H1 (cell line): ENCODE results near the gene DGKZ. TPM values are rescaled to one million over a fixed set of nuclear protein-coding genes. Genes with fewer than 3 reads are reported as not detected.
A peak's percentile ranks its signal among the peaks of the same experiment; 100 is the strongest.

ENCODE experiments used
- CTCF ChIA-PET: fragments of 300-600 bp; sonication (Branson Sonifier 250); formaldehyde crosslinking; loops from one replicate; lab custom pipeline; 2021; ENCODE audit not compliant: partially characterized antibody; lab: Charles Lee
- POLR2A ChIA-PET: fragments of 300-600 bp; sonication (Branson Sonifier 250); formaldehyde crosslinking; loops from one replicate; lab custom pipeline; 2021; ENCODE audit warnings: inconsistent platforms; ENCODE audit not compliant: partially characterized antibody; lab: Charles Lee
- DNase-seq, 2 experiments: peaks; one replicate each; pipeline versions ENCODE4 v3.0.0 to v3.0.0-alpha.2; 2010 to 2022; ENCODE audit warnings: low spot score in 2 of 2, low read depth in 1 of 2, mixed read lengths in 1 of 2
- FAIRE-seq: peaks from 2 replicates; lab custom pipeline; 2011; peaks lifted over from hg19 to GRCh38; lab: Jason Lieb, UNC
- H2AFZ ChIP-seq: 2 replicates; pipeline ENCODE4 v1.8.1; 2012; ENCODE audit warnings: low read length, inconsistent platforms
- H2AK5ac ChIP-seq: 2 replicates; pipeline ENCODE4 v1.6.1; 2013; ENCODE audit warnings: low read depth, low read length
- H2BK120ac ChIP-seq: replicated peaks from 2 replicates; pipeline ENCODE3; 2013; ENCODE audit warnings: low read depth, low read length, inconsistent platforms
- H2BK12ac ChIP-seq: 2 replicates; pipeline ENCODE4 v1.6.1; 2013; ENCODE audit warnings: low read depth, low read length
- H2BK15ac ChIP-seq: 2 replicates; pipeline ENCODE4 v1.6.1; 2013; ENCODE audit warnings: low read length
- H2BK20ac ChIP-seq: 2 replicates; pipeline ENCODE4 v1.6.1; 2013; ENCODE audit warnings: low read length
- H2BK5ac ChIP-seq: 2 replicates; pipeline ENCODE4 v1.6.1; 2013; ENCODE audit warnings: low read depth, low read length
- H3K14ac ChIP-seq: 2 replicates; pipeline ENCODE4 v1.6.1; 2013; ENCODE audit warnings: inconsistent platforms; ENCODE audit not compliant: insufficient read length
- H3K18ac ChIP-seq: 2 replicates; pipeline ENCODE4 v1.6.1; 2013; ENCODE audit warnings: low read length; ENCODE audit errors: extremely low read depth
- H3K23ac ChIP-seq: 2 replicates; pipeline ENCODE4 v1.6.1; 2013; ENCODE audit warnings: inconsistent platforms; ENCODE audit not compliant: insufficient read length
- H3K23me2 ChIP-seq: 2 replicates; pipeline ENCODE4 v1.6.1; 2013; ENCODE audit warnings: low read depth, low read length
- H3K27ac ChIP-seq: 2 replicates; pipeline ENCODE4 v1.6.1; 2011; ENCODE audit warnings: low read depth, low read length, inconsistent platforms
- H3K27me3 ChIP-seq, 4 experiments: replicated peaks in 1 of 4; 1 replicate in 1 of 4; 2 replicates in 3 of 4; pipeline versions ENCODE4 v1.6.1 to v1.8.1; 2011 to 2013; ENCODE audit warnings: low read length in 3 of 4, mild to moderate bottlenecking in 3 of 4, inconsistent platforms in 2 of 4, mixed read lengths in 2 of 4, moderate library complexity in 1 of 4; ENCODE audit not compliant: control insufficient read depth in 3 of 4, insufficient read depth in 3 of 4; ENCODE audit errors: extremely low read depth in 1 of 4
- H3K36me3 ChIP-seq, 4 experiments: 2 replicates each; pipeline versions ENCODE4 v1.6.1 to v1.8.1; 2011 to 2013; ENCODE audit warnings: mild to moderate bottlenecking in 4 of 4, low read length in 3 of 4, moderate library complexity in 2 of 4, control low read depth in 1 of 4, inconsistent platforms in 1 of 4; ENCODE audit not compliant: insufficient read depth in 4 of 4, control insufficient read depth in 2 of 4
- H3K4ac ChIP-seq: replicated peaks from 2 replicates; pipeline ENCODE3; 2013; ENCODE audit warnings: low read length, low read depth, mixed read lengths, inconsistent platforms; ENCODE audit not compliant: insufficient read length
- H3K4me1 ChIP-seq, 4 experiments: replicated peaks in 1 of 4; 1 replicate in 1 of 4; 2 replicates in 3 of 4; pipeline versions ENCODE4 v1.6.1 to v1.8.1; 2011 to 2013; ENCODE audit warnings: low read length in 3 of 4, inconsistent platforms in 2 of 4, mixed read lengths in 1 of 4; ENCODE audit not compliant: insufficient read depth in 4 of 4, control insufficient read depth in 3 of 4
- H3K4me2 ChIP-seq, 2 experiments: 2 replicates each; pipeline versions ENCODE4 v1.6.1 to v1.8.1; 2011 to 2013; ENCODE audit warnings: low read depth in 2 of 2, low read length in 2 of 2, control low read depth in 1 of 2, inconsistent platforms in 1 of 2, mild to moderate bottlenecking in 1 of 2; ENCODE audit not compliant: insufficient read depth in 1 of 2
- H3K4me3 ChIP-seq, 4 experiments: fragments of 200-600, 300-600 bp in 1 of 4; sonication (generic), shearing (Covaris generic), sonication (Bioruptor Twin) in 1 of 4; 2 replicates each; pipeline versions ENCODE4 v1.5.1 to v1.8.1; 2011 to 2016; ENCODE audit warnings: low read length in 4 of 4, low read depth in 3 of 4, control low read depth in 2 of 4, inconsistent platforms in 2 of 4, mild to moderate bottlenecking in 2 of 4, mixed read lengths in 1 of 4, moderate library complexity in 1 of 4; ENCODE audit not compliant: insufficient read depth in 2 of 4; ENCODE audit errors: extremely low read depth in 1 of 4
- H3K56ac ChIP-seq: replicated peaks from 2 replicates; pipeline ENCODE3; 2013; ENCODE audit warnings: low read depth, mild to moderate bottlenecking, mixed read lengths, low read length, inconsistent platforms; ENCODE audit not compliant: insufficient read length
- H3K79me1 ChIP-seq: 2 replicates; pipeline ENCODE4 v1.6.1; 2013; ENCODE audit warnings: low read depth, low read length, control low read depth
- H3K79me2 ChIP-seq, 2 experiments: 2 replicates each; pipeline versions ENCODE4 v1.6.1 to v1.8.1; 2012 to 2013; ENCODE audit warnings: low read length in 2 of 2, mild to moderate bottlenecking in 2 of 2, inconsistent platforms in 1 of 2; ENCODE audit not compliant: insufficient read depth in 2 of 2, control insufficient read depth in 1 of 2
- H3K9ac ChIP-seq, 4 experiments: replicated peaks in 1 of 4; 1 replicate in 1 of 4; 2 replicates in 3 of 4; pipeline versions ENCODE4 v1.6.1 to v1.8.1; 2011 to 2013; ENCODE audit warnings: low read depth in 3 of 4, low read length in 3 of 4, control low read depth in 2 of 4, mild to moderate bottlenecking in 2 of 4, moderate library complexity in 2 of 4, inconsistent platforms in 1 of 4; ENCODE audit errors: extremely low read depth in 1 of 4
- H3K9me3 ChIP-seq, 2 experiments: 2 replicates each; pipeline versions ENCODE4 v1.6.1 to v1.8.1; 2012 to 2013; ENCODE audit warnings: mild to moderate bottlenecking in 2 of 2, moderate library complexity in 2 of 2, control low read depth in 1 of 2, inconsistent platforms in 1 of 2, low read depth in 1 of 2, low read length in 1 of 2, mixed read lengths in 1 of 2; ENCODE audit not compliant: insufficient read depth in 2 of 2
- H4K20me1 ChIP-seq, 2 experiments: replicated peaks in 1 of 2; 2 replicates each; pipeline versions ENCODE3 to v1.8.1; 2011 to 2013; ENCODE audit warnings: inconsistent platforms in 2 of 2, low read length in 2 of 2, mild to moderate bottlenecking in 1 of 2; ENCODE audit not compliant: insufficient read depth in 2 of 2, control insufficient read depth in 1 of 2
- H4K5ac ChIP-seq: 2 replicates; pipeline ENCODE4 v1.6.1; 2013; ENCODE audit warnings: low read length, low read depth, mixed read lengths, inconsistent platforms; ENCODE audit not compliant: insufficient read length
- H4K8ac ChIP-seq: 2 replicates; pipeline ENCODE4 v1.8.0; 2013; ENCODE audit warnings: mild to moderate bottlenecking, moderate library complexity, low read length, inconsistent platforms; ENCODE audit not compliant: insufficient read depth; ENCODE audit errors: extremely low read depth
- H4K91ac ChIP-seq: replicated peaks from 2 replicates; pipeline ENCODE3; 2013; ENCODE audit warnings: low read length, mixed read lengths, inconsistent platforms; ENCODE audit not compliant: insufficient read length
- CHD1 ChIP-seq: IDR thresholded peaks from 2 replicates; pipeline ENCODE4 v1.6.1; 2012; ENCODE audit warnings: low read depth, low read length, improper control_type of control experiment
- EZH2 ChIP-seq: fragments of 200-600 bp; sonication (generic); IDR thresholded peaks from 2 replicates; pipeline ENCODE4 v1.7.1; 2012; ENCODE audit warnings: low read depth, mild to moderate bottlenecking, moderate library complexity, low read length, inconsistent platforms; ENCODE audit not compliant: severe bottlenecking
- KDM4A ChIP-seq: IDR thresholded peaks from one replicate; pipeline ENCODE4 v1.7.1; 2012; ENCODE audit warnings: low read depth, mild to moderate bottlenecking, moderate library complexity, low read length, inconsistent platforms; ENCODE audit not compliant: severe bottlenecking
- NRF1 ChIP-seq: IDR thresholded peaks from 2 replicates; pipeline ENCODE4 v1.6.1; 2011; ENCODE audit warnings: mild to moderate bottlenecking, low read depth, low read length, improper control_type of control experiment
- SRF ChIP-seq: IDR thresholded peaks from 2 replicates; pipeline ENCODE4 v1.6.1; 2011; ENCODE audit warnings: mild to moderate bottlenecking, low read depth, low read length, moderate library complexity
- YY1 ChIP-seq: IDR thresholded peaks from 2 replicates; pipeline ENCODE4 v1.6.1; 2011; ENCODE audit warnings: low read depth, mild to moderate bottlenecking, low read length
- WGBS, 2 experiments: shearing (Covaris generic) in 1 of 2; methylation state at CpG; one replicate each; pipeline versions ENCODE4 v1.1.6 to v1.1.7; 2013 to 2015; ENCODE audit warnings: low lambda C conversion rate in 2 of 2, mixed read lengths in 2 of 2, inconsistent platforms in 1 of 2, low coverage in 1 of 2, missing lambda C conversion rate in 1 of 2; ENCODE audit not compliant: insufficient replicate concordance in 2 of 2, insufficient coverage in 1 of 2, insufficient read length in 1 of 2; ENCODE audit errors: extremely low coverage in 1 of 2, missing lambda C conversion rate in 1 of 2; 5-methylcytosine and 5-hydroxymethylcytosine counted together
- polyA plus RNA-seq, 7 experiments: library from polyadenylated mRNA; depleted of rRNA in 3 of 7; stranded (reverse) in 5 of 7; unstranded in 2 of 7; fragments of >200 nt in 5 of 7; fragments of 200-250 nt in 2 of 7; gene quantifications; 1 replicate in 5 of 7; 2 replicates in 1 of 7; 4 replicates in 1 of 7; pipeline versions ENCODE4 v1.2.1 to v1.2.3, GENCODE V29; 2011 to 2013; ENCODE audit warnings: missing spikeins in 2 of 7, mixed read lengths in 2 of 7
- total RNA-seq: library from RNA; stranded (reverse); fragmentation: NEBNext Ultra II Directional; extraction: Animal tissue kit (Norgen Biotek cat#: 25700); gene quantifications from 2 replicates; pipeline ENCODE4 v1.2.1, GENCODE V29; 2021
- TF ChIP-seq, protein P1 (sequence below): IDR thresholded peaks from 2 replicates; pipeline ENCODE4 v1.6.1; 2012; ENCODE audit warnings: inconsistent platforms
- TF ChIP-seq, protein P2 (sequence below): IDR thresholded peaks from 2 replicates; pipeline ENCODE4 v1.6.1; 2012; ENCODE audit warnings: inconsistent platforms

DGKZ gene
- total and polyA plus RNA-seq, 2 of the 8 experiments (the other 6 are each of a cell fraction or from before 2014, with no cell fraction given) = 84.4 to 184 TPM

DNA sequence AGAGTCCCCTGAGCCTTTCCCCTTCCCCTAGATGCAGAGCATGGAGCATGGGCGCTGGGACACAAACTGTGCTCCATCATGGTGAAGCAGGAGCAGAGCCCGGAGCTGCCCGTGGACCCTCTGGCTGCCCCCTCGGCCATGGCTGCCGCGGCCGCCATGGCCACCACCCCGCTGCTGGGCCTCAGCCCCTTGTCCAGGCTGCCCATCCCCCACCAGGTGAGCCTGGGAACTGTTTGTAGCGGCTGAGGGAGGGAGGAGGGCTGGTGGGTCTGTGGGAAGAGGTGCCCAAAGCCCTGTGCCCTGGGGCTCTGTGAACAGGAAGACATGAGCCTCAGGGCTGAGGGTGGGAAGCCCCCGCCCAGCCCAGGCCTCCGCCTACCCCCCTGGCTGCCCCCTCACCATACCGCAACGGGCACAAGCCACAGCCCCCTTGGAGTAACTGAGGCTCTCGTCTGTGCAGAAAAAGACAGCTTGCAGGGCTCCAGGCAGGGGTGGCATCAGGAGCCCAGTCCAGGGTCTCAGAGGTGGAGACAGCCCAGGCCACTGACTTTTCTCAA, 39.4 kb upstream of the DGKZ start:
- H3K4me3 ChIP-seq = no peak overlapping the region
- 0 out of 2 replicates have a peak overlapping the region, but pooled peaks have one; percentile 16 for H2BK20ac ChIP-seq
- peak overlapping the region; percentile 88 for H2BK12ac ChIP-seq
- no peak overlapping the region for H3K27ac ChIP-seq
- no peaks in the 10 kb centered on the region for H4K20me1 ChIP-seq
- H2BK5ac ChIP-seq = 0 out of 2 replicates have a peak overlapping the region, but pooled peaks have one; percentile 26
- H4K5ac ChIP-seq = no peak overlapping the region
- peak overlapping the region; percentile 83 for H3K18ac ChIP-seq
- H3K23me2 ChIP-seq = no peaks in the 10 kb centered on the region
- no peaks in the 10 kb centered on the region for H3K9me3 ChIP-seq
- no peak for TF ChIP-seq SRF
- TF ChIP-seq NRF1 = no peak
- TF ChIP-seq YY1 = peak; percentile 51; the same call in 1 of the 2 replicates
- TF ChIP-seq CHD1 = no peak
- TF ChIP-seq, protein P1, sequence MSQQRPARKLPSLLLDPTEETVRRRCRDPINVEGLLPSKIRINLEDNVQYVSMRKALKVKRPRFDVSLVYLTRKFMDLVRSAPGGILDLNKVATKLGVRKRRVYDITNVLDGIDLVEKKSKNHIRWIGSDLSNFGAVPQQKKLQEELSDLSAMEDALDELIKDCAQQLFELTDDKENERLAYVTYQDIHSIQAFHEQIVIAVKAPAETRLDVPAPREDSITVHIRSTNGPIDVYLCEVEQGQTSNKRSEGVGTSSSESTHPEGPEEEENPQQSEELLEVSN = no peak
- no peak for TF ChIP-seq KDM4A
- no peak for TF ChIP-seq EZH2
- TF ChIP-seq, protein P2, sequence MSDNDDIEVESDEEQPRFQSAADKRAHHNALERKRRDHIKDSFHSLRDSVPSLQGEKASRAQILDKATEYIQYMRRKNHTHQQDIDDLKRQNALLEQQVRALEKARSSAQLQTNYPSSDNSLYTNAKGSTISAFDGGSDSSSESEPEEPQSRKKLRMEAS = no peak
- no peak overlapping the region for H3K4ac ChIP-seq
- no peak overlapping the region for H3K23ac ChIP-seq
- H4K91ac ChIP-seq = peak overlapping the region; percentile 15
- no peak overlapping the region for H2BK120ac ChIP-seq
- H2BK15ac ChIP-seq = 0 out of 2 replicates have a peak overlapping the region, but pooled peaks have one; percentile 12
- H3K9ac ChIP-seq = no peak overlapping the region
- ChIA-PET CTCF (interaction anchor here (0.6 to 38.0 kb wide), 27 partner anchors 10 to 837 kb away, joined by 3 to 858 read pairs (median 6); partner anchors contain the start of gene CREB3L1), POLR2A (interaction anchor here (0.6 to 11.7 kb wide), 14 partner anchors 8 to 306 kb away, joined by 3 to 77 read pairs (median 4); partner anchors contain the start of gene CREB3L1)
- no peak for FAIRE-seq
- H3K79me2 ChIP-seq = no peaks in the 10 kb centered on the region
- H3K79me1 ChIP-seq = no peaks in the 10 kb centered on the region
- no peak overlapping the region for H3K14ac ChIP-seq
- H3K36me3 ChIP-seq = no peaks in the 10 kb centered on the region
- no peak for DNase-seq
- H2AK5ac ChIP-seq = no peak overlapping the region
- H3K4me1 ChIP-seq = peaks cover 0 to 12% (median 7%) of the 10 kb centered on the region in 4 experiments; a peak in 6 of 7 replicates
- no peaks in the 10 kb centered on the region for H3K27me3 ChIP-seq
- no peak overlapping the region for H2AFZ ChIP-seq
- H4K8ac ChIP-seq = peak overlapping the region; percentile 28; the same call in 1 of the 2 replicates
- no peak overlapping the region for H3K4me2 ChIP-seq
- H3K56ac ChIP-seq = no peak overlapping the region
- 67% methylated on average over 4 of the region's 14 CpGs; no CpG with 5 or more reads in 1 of the 2 experiments for WGBS, 2 experiments
